HG02588 (cell line): Measurements from ENCODE around the gene NTRK2.
A peak's percentile ranks its signal among the peaks of the same experiment; 100 is the strongest.

ENCODE experiments used
- ATAC-seq: cut with Tn5 transposase; IDR thresholded peaks from one replicate; pipeline ENCODE4 v1.9.1; 2021; ENCODE audit warnings: mild to moderate bottlenecking, moderate library complexity; ENCODE audit not compliant: unreplicated experiment

The NTRK2 gene

GRCh38 chr9:84681516-84682285 is 12.2 kb downstream of the NTRK2 start:
- ATAC-seq = no peak

GRCh38 chr9:84686068-84686467 is 16.5 kb downstream of the NTRK2 start:
- no peak for ATAC-seq

- no peak for ATAC-seq
These were observed 19.4 kb downstream of the NTRK2 start for GRCh38 chr9:84688956-84689355.

GRCh38 chr9:84691634-84692033 is 22.1 kb downstream of the NTRK2 start:
- ATAC-seq = no peak

GRCh38 chr9:84694248-84694647 is 24.7 kb downstream of the NTRK2 start:
- ATAC-seq = peak; percentile 80

GRCh38 chr9:84697042-84697441 is 27.5 kb downstream of the NTRK2 start:
- no peak for ATAC-seq

- peak; percentile 42 for ATAC-seq
These were observed 28.1 kb downstream of the NTRK2 start for GRCh38 chr9:84697509-84698114.

GRCh38 chr9:84698323-84698722 is 28.8 kb downstream of the NTRK2 start:
- no peak for ATAC-seq

- ATAC-seq = no peak
These were observed 30.5 kb downstream of the NTRK2 start for GRCh38 chr9:84699984-84700383.

- ATAC-seq = peak; percentile 85
These were observed 32.3 kb downstream of the NTRK2 start for GRCh38 chr9:84701801-84702200.

- no peak for ATAC-seq
These were observed 32.9 kb downstream of the NTRK2 start for GRCh38 chr9:84702471-84702870.

GRCh38 chr9:84703793-84704192 is 34.3 kb downstream of the NTRK2 start:
- ATAC-seq = no peak

GRCh38 chr9:84705128-84705527 is 35.6 kb downstream of the NTRK2 start:
- no peak for ATAC-seq

- ATAC-seq = no peak
These were observed 38.9 kb downstream of the NTRK2 start for GRCh38 chr9:84708400-84708799.

GRCh38 chr9:84709056-84709455 is 39.5 kb downstream of the NTRK2 start:
- no peak for ATAC-seq

- no peak for ATAC-seq
These were observed 41.3 kb downstream of the NTRK2 start for GRCh38 chr9:84710701-84711397.

GRCh38 chr9:84711398-84711777 is 41.9 kb downstream of the NTRK2 start:
- no peak for ATAC-seq

GRCh38 chr9:84711936-84712335 is 42.4 kb downstream of the NTRK2 start:
- ATAC-seq = no peak

- ATAC-seq = no peak
These were observed 46.7 kb downstream of the NTRK2 start for GRCh38 chr9:84716217-84716616.

- no peak for ATAC-seq
These were observed 48.9 kb downstream of the NTRK2 start for GRCh38 chr9:84718476-84718875.

- ATAC-seq = no peak
These were observed 53.0 kb downstream of the NTRK2 start for GRCh38 chr9:84722388-84722989.

- no peak for ATAC-seq
These were observed 53.9 kb downstream of the NTRK2 start for GRCh38 chr9:84723426-84723825.
